Dedifferentiated amniotic fluid mesenchymal stem cell (primary cell): ENCODE results near the gene SNN.

Experiments
- DNase-seq: peaks from one replicate; pipeline ENCODE4 v3.0.0-alpha.2; 2016; ENCODE audit errors: extremely low spot score

Gene SNN

DNA sequence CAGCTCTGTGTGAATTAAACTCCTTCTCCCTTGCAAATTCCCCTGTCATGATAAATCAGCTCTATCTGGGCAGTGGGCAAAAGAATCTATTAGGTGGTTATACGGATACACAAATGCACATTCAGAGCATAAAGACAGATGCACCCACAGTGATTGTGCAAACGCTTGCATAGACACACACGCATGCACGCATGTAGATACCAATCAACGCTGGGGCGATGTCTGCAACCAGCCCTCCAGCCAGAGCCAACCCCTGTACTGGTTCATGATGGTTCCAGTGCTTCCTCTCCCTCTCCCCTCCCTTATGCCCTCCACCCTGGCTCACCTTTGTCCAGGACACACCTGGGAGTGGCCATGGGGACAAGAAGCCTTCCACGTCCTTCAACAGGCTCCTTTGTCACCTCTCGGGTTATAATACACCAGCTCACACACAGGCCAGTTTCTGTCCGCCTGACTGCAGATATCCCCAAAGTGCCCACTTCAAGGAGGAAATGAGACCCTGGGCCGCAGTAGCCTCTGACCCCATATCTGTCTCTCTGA is 33.1 kb upstream of the SNN start:
- DNase-seq = no peak

DNA sequence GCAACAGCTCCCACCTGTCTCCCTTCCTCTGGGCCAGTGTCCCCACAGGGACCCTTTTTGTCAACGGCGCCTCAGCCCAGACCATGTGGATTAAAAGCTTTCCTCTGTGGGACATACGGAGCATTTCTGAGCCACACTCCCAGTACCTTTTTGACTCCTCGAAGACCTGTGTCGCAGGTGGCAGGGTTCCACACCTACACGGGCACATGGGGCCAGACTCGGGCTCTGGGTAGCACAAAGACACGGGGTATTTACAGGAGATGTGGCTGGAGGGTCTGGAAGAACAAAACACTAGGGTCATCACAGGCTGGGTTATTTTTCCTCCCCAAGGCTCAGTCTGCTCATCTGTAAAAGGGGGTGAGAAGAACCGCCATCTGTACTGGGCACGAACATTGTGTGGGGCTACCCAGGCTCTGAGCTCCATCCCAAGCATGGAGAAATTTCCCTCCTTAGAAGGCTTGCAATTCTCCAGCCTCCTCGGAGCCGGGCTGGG is 32.5 kb upstream of the SNN start:
- DNase-seq = no peak

- no peak for DNase-seq
These were observed 32.0 kb upstream of the SNN start for GRCh38 chr16:11636172-11636721.

DNA sequence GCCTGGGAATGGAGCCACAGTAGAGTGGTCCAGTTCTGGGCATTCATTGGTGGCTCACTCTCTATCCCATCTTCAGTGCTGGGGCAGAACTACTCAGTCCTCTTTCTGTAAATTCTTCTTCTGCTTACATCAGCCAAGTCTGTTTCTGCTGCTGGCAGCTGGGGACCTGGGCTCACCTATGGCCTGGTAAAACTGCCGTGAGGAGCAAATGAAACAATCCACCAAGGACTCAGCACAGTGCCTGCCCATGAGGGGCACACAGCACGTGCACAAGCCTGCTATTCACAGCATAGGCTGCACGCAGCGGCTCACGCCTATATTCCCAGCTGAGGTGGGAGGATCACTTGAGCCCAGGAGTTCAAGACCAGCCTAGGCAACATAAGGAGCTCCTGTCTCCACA is 30.9 kb upstream of the SNN start:
- DNase-seq = no peak

DNA sequence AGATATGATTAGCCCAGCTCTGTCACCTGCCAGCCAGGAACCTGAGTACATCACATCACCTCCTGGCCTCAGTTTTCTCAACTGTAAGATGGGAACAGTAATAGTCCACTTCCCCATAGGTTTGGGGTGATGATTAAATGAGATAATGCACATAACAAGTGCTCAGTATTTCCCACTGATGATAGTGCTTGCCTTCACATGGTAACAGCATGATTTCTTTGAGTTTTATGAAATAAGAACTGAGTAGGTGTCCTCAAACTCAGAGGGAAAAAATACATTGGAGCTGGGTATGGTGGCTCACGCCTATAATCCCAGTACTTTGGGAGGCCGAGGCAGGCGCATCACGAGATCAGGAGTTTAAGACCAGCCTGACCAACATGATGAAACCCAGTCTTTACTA is 30.1 kb upstream of the SNN start:
- DNase-seq = peak; percentile 44

DNA sequence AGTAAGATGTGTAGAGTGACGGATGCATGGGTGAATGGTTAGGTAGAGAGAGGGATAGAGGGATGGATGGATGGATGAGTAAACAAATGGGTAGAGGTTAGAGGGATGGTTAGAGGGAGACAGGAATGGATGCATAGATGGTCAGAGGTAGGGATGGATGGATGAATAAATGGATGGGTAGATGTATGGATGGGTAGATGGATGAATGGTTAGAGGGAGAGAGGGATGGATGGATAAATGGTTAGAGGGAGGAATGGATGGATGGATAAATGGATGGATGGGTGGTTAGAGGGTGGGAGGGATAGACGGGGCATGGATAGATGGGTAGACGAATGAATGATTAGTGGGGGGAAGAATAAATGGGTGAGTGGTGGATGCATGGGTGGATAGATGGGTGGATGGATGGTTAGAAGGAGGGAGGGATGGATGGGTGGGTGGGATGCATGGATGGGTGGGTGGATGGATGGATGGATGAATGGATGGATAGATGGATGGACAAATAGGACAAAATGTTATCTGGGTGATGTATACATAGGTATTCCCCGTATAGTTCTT is 29.2 kb upstream of the SNN start:
- no peak for DNase-seq

DNA sequence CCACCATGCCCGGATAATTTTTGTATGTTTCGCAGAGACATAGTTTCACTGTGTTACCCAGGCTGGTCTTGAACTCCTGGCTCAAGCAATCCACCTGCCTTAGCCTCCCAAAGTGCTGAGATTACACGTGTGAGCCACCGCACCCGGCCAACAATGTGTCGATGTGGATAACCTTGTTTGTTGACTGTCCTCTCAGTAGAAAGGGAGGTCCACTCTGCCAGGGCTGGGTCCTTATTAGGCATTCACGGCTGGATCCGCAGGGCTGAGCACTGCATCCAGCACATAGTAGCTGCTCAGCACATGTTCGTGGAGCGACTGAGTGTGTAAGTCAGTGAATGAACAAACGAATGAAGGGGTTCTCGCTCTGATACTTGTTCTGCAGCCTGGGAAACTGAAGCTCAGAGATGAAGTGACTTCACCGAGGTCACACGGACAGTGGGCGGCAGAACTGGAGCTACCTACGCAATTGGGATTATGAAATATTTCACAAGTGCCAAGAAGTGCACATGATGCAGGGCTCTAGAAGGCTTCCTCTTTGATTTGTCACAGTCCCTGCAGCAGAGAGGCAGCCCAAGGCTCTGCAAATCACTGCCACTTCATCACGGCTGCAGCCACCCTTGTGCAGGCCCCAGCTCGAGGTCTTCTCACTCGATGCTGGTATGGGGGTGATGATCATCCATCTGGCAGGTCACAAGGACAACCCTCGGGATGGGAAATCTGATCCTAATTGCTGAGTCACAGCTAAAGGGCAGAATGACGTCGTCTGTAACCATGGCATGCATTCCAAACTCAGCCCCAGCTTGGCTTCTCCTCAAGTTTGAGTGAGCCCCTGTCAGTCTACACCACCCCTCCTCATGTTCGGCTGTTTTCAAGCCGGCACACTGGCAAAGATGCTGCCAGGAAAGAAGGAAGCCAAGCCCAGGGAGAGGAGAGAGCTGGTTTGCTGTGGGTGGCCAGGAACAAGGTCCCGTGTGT is 28.0 kb upstream of the SNN start:
- DNase-seq = peak; percentile 99

DNA sequence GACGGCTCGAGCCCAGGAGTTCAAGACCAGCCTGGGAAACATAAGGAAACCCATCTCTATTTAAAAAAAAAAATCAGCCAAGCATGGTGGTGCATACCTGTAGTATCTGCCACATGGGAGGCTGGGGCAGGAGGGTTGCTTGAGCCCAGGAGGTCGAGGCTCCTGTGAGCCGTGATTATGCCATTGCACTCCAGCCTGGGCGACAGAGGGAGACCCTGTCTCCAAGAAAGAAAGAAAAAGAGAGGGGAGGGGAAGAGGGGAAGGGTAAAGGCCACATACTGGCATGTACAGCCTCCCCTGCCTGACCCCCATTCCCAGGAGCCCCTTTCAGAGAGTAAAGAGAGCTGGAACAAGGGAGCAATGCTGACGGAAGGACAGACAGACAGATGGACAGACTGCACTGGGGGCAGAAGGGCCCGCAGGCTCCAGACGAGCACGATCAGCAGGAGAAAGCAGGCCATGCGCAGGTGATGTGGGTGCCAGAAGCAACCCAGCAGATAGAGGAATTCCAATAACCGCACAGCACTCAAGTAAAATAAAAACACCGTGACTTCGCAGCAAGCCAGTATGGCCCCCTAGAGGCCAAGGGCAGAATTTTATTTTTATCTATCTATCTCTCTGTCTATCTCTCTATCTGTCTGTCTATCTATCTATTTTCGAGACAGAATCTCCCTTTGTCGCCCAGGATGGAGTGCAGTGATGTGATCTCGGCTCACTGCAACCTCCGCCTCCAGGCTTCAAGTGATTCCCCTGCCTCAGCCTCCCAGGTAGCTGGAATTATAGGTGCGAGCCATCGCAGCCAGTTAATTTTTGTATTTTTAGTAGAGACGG is 27.1 kb upstream of the SNN start:
- DNase-seq = peak; percentile 80

DNA sequence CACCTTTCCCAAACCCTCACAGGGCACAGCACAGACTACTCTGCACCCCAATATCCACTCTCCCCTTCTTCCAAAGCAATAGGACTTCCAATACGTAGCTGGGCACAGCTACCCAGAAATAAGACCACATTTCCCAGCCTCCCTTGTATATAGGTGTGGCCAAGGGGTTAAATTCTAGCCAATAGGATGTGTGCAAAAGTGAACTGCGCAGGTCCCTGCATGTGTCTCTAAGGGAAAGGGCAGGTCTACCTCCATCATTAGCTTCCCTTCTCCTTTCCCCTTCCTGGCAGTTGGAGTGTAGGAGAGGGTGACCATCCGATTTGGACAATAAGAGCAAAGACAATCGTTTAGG is 25.5 kb upstream of the SNN start:
- no peak for DNase-seq

- no peak for DNase-seq
These were observed 19.0 kb upstream of the SNN start for GRCh38 chr16:11649276-11649675.

DNA sequence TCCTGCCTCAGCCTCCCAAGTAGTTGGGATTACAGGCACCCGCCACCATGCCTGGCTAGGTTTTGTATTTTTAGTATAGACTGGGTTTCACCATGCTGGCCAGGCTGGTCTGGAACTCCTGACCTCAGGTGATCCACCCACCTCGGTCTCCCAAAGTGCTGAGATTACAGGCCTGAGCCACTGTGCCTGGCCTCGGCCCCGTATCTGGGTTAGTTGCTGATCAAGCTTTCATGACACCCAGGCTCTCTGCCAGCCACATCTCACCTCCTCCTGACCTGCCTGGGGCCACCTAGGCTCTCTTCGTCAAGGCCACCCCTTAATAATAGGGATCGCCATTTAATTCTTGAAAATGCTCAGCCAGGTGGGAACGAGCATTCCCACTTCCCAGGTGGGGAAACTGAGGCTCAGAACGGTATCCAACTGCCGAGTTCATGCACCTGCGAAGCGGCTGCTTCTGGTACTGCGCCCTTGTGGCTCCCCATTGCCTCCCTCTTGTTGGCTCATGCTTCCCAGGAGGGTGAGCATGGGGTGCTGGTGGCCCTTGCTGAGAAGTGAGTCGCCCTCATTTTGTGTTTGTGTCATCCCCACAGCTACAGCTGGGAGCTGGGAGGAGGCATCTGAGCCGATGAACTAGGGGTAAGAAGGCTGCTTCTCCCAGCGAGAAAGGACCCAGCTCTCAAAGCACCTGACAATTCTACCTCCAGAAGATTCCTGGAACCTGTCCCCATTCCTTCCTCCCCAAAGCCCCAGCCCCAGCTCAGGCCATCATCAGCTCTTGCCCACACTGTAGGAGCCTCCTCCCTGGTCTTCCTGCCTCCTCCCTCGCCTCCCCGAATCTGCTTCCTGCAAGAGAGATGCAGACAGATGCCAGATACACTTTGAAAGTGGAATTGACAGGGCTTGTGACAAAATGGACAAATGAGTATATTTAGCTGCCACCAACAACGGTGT is 17.3 kb upstream of the SNN start:
- no peak for DNase-seq

DNA sequence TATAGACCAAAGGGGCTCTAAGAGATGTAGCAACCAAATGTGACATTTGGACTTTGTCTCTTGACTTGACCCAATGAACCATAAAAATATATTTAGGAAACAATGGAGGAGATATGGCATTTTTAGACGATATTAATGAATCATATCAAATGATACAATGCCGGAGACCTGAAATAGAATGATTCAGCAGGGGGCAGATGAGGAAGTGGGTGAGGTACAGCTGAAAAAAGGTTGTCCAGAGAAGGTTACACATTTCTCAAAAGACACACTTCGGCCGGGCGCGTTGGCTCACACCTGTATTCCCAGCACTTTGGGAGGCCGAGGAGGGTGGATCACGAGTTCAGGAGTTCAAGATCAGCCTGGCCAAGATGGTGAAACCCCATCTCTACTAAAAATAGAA is 16.5 kb upstream of the SNN start:
- DNase-seq = no peak

DNA sequence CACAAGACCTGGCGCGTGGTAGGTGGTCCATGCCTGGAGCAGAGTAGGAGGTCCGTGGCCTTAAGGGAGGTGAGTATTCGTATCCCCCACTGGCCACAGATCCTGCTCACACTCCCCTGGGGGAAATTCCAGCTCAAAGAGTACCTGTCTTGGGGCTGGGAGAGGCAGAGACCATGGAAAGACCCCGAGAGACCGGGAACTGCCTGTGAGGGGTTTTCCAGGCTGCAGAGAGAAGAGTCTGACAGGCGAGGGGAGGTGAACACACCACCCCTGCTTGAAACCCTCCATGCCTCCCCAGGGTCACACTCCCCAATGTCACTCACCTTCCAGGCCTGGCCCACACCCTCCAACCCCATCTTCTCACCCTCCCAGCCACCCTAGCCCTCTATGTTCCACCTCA is 12.6 kb upstream of the SNN start:
- no peak for DNase-seq

GRCh38 chr16:11657556-11657955 is 10.7 kb upstream of the SNN start:
- DNase-seq = no peak

- DNase-seq = no peak
These were observed 9.2 kb upstream of the SNN start for GRCh38 chr16:11658896-11659708.

DNA sequence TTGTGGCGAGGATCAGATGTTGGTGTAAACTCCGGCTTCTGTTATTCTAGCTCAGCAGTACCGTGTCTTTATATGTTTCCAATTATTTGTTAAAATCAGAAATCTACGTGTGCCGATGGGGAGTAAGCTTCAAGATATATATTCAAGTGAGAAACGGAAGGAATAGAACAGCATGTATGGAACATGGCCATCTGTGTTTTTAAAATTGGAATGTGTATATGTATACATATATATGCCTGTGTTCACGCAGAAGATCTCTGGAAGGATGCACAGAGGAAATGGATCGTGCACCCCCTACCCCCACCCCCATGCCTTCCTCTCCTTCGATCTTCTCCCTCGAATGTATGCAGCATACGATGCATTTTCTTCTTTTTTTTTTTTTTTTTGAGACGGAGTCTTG is 7.7 kb upstream of the SNN start:
- no peak for DNase-seq

DNA sequence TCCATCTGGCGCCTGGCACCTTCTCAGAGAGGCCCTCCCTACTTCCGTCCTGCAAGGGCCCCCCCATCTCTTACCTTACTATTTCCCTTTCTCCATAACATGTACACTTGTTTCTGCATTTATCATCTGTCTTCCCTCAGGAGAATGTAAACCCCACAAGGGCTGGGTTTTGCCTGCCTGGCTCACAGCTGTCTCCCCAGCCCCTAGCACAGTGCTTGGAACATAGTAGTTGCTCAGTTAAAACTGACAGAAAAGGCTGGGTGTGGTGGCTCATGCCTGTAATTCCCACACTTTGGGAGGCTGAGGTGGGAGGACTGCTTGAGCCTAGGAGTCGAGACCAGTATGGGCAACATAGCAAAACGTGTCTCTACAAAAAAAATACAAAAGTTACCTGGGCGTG is 5.7 kb upstream of the SNN start:
- no peak for DNase-seq

DNA sequence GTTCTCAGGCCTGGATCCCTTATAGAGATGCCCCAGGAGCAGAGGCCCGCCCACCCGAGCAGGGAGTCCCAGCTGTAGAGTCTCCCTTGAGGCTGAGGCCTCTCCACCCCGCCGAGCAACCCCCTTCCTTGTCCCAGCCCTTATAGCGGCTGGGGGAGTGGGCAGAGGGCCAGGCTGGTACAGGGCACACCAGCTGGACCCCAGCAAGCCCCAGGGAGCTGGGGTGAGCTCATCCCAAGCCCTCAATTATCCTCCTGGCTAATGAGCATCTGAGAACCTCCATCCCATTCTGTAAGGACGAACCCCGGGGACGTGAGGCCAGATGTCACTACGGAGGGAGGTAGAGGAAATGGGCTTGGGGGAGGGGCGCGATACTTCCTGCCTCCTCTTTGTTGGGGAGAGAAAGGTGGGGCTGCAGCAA is 3.2 kb upstream of the SNN start:
- no peak for DNase-seq

DNA sequence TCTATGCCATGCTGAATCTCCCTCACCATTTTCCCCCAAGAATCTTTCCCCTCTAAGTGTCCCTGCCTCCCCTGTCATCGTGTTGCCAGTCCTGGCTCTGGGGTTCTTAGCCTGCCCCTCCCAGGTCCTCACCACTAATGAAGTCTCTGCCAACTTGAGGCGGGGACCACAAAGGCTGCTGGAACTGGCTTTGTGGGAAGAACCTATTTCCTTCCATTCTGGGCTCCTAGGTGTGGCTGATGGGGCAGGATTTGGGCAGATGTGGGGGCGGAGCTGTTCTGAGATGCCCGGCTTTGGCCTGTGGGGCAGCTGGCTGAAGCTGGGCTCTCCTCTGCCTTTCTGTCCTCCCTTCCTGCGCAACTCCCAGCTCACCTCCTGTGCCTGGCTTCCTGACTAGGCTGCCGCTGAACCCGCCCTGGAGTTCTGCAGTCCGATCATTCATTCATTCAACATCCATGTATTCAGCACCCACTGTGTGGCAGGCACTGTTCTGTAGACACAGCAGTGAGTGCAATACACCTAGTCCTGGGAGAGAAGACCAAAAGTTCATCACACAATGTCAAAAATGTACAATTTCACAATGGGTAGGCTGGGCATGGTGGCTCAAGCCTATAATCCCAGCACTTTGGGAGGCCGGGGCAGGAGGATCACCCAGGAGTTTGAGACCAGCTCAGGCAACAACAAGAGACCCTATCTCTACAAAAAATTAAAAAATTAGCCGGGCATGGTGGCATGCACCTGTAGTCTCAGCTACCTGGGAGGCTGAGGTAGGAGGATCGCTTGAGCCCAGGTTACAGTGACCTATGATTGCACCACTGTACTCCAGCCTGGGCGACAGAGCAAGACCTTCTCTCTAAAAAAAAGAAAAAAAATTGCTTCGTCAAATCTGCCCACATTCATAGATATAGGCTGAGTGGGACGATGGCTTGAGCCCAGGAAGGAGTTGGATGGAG is 1.9 kb upstream of the SNN start:
- no peak for DNase-seq
